SIG-M5 treated with dmso at 0.1 percent for 504 hours (cell line): ENCODE data around the gene PLK3.
"Not testable (repeated sequence)": the region's sequence is repeated elsewhere in the genome, so short reads cannot be mapped to it uniquely, and the experiment has no call there.

Experiments used
- DNase-seq: peaks from one replicate; lab custom pipeline; 2025; ENCODE audit not compliant: unreplicated experiment; lab: John Stamatoyannopoulos, UW

Gene PLK3

GRCh38 chr1:44827197-44828002 lies 27.2 kb downstream of the PLK3 start:
- no peak for DNase-seq

- no peak for DNase-seq
Observed at GRCh38 chr1:44828003-44828651, 27.9 kb downstream of the PLK3 start.

- DNase-seq: no peak
Observed at GRCh38 chr1:44828841-44829440, 28.8 kb downstream of the PLK3 start.

- no peak for DNase-seq
Observed at GRCh38 chr1:44829506-44830384, 29.6 kb downstream of the PLK3 start.

GRCh38 chr1:44830900-44831304 lies 30.7 kb downstream of the PLK3 start:
- DNase-seq: peak; percentile 23

- no peak for DNase-seq
Observed at GRCh38 chr1:44831516-44831915, 31.3 kb downstream of the PLK3 start.

- no peak for DNase-seq
Observed at GRCh38 chr1:44832056-44832705, 32.0 kb downstream of the PLK3 start.

GRCh38 chr1:44834328-44834727 lies 34.2 kb downstream of the PLK3 start:
- DNase-seq: no peak

GRCh38 chr1:44835738-44836675 lies 35.8 kb downstream of the PLK3 start:
- peak; percentile 66 for DNase-seq

GRCh38 chr1:44838294-44838693 lies 38.1 kb downstream of the PLK3 start:
- not testable (repeated sequence) for DNase-seq

- DNase-seq: no peak
Observed at GRCh38 chr1:44839576-44839975, 39.4 kb downstream of the PLK3 start.

GRCh38 chr1:44842486-44842861 lies 42.3 kb downstream of the PLK3 start:
- DNase-seq: no peak

GRCh38 chr1:44842862-44843655 lies 42.9 kb downstream of the PLK3 start, which contains the start of gene PTCH2:
Gene PTCH2, minus strand, starts transcription at chr1:44843253. Its CDS starts 321 bp downstream, at chr1:44842932.
- DNase-seq: peak; percentile 13

GRCh38 chr1:44846985-44847384 lies 46.8 kb downstream of the PLK3 start:
- no peak for DNase-seq

- DNase-seq: no peak
Observed at GRCh38 chr1:44847845-44848244, 47.7 kb downstream of the PLK3 start.

GRCh38 chr1:44848456-44849181 lies 48.4 kb downstream of the PLK3 start:
- DNase-seq: no peak

- DNase-seq: no peak
Observed at GRCh38 chr1:44849575-44850132, 49.5 kb downstream of the PLK3 start.

- no peak for DNase-seq
Observed at GRCh38 chr1:44851308-44851707, 51.1 kb downstream of the PLK3 start.
